Eye (tissue), 1 donor: ENCODE data around the gene PAPSS2.

Experiments
- DNase-seq: peaks from one replicate; pipeline ENCODE4 v3.0.0-alpha.2; 2015

The PAPSS2 gene

DNA sequence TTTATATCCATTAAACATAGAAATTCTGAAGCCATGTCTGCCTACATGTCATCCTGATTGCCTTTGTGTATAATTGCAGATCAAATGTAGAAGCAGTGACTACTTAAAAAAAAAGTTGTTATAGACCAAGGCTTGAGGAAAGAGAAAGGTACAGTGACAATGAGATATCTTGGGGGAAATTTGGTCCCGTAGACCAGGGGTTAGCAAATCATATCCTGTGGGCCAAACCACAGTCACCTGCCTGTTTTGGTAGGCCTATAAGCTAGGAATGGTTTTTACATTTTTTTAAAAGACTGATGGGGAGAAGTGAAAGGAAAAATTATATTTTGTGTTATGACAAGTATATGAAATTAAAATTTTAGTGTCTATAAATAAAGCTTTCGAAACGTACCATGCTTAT is 12.9 kb downstream of the PAPSS2 start:
- no peak for DNase-seq

DNA sequence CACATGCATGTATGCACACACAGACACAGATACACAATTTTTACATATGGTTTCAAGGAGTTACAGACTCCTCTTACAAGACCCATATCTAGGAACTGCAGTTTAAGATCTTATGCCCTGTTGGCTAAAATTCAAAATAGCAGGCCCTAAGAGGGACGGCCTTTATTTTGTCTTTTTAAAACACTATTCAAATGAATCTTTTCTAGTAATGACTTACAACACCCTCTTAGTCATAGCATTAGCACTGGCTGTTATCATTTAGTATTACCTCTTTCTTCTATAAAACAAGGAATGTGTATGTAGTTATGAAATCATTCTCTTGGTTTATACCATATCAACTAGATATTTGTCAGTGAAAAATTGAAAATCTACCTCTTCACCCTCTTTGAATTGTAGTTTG is 15.3 kb downstream of the PAPSS2 start:
- no peak for DNase-seq

DNA sequence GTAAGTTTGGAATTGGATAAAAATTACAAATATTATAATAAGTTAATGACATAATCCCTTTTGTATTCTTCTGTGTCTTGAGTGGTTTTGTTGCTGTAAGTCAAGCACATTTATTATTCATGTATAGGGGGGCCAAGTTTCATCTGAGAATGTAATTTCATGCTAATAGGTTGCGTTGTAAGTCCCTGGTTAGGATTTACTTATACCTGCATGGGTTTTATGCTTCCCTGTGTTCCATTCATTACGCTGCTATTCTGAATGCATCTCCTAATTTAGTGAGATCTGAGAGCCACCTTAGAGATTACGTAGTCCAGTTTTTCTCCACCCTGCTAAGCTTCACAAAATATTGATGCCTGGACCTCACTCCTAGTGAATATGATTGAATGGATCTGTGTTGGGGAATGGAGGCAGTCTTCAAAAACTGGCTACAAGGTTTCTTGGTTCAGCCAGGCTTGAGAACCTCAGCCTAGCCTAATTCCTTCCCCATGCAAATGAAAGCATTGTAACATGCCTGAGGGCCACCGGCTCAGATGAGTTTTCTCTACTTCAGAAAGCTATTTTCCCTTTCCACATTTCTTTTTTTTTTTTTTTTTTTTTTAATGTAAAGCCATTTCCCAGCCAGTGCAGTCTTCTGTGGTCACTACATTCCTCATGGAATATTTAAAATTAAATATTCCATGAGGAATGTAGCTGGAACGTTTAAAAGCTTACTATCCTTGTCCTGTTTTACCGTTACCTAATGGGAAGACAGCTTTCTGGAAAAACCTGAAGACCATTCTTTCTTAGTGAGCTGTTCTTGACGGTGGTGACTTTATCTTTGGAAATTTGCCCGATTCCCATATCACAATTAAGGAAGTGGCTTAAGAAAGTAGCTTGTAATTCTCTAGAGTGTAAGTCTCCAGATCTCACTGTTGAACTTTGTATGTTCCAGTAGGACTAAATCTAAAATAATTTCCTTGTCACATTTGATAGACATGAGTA is 16.0 kb downstream of the PAPSS2 start:
- no peak for DNase-seq

DNA sequence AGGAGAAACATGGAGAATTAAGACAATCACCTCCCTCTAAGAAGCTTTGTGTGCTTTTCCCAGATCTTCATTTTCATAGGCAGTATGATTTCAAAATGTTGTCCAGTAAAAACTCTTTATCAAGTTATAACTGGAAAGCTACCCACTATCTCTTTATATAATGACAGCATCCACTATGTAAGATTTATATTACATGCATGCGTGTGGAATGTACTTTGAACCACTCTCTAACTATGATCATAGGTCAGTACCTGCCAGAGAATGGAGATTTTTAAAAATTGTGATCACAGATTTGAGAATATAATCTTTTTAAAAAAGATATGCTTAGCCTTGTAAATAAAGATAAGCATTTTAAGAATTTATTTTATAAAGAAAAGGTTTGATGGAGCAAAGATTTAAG is 17.9 kb downstream of the PAPSS2 start:
- DNase-seq, result no peak

DNA sequence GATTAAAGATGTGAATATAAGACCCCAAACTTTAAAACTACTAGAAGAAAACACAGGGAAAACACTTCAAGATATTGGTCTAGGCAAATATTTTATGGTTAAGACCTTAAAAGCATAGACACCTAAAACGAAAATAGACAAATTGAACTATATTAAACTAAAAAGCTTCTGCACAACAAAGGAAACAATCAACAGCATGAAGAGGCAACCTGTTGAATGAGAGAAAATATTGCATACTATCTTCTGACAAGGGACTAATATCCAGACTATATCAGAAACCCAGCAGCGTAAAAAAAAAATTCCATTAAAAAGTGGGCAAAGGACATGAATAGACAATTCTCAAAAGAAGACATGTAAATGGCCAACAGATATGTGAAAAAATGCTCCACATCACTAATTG is 18.6 kb downstream of the PAPSS2 start:
- no peak for DNase-seq

DNA sequence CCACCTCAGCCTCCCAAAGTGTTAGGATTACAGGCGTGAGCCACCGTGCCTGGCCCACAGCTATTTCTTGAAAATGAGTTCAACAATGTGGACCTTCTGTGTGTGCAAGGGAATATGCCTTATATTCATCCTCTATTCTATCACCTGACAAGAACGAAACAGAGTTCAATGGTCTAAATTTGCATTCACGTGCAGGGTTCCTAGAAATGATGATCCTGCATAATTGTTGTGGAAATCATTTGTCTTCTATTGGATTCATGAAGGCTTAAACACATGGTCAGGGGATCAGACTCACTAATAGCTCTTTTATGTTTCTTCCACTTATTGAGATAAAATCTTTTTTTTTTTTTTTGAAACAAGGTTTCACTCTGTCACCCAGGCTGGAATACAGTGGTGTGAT is 23.7 kb downstream of the PAPSS2 start:
- DNase-seq, result no peak

DNA sequence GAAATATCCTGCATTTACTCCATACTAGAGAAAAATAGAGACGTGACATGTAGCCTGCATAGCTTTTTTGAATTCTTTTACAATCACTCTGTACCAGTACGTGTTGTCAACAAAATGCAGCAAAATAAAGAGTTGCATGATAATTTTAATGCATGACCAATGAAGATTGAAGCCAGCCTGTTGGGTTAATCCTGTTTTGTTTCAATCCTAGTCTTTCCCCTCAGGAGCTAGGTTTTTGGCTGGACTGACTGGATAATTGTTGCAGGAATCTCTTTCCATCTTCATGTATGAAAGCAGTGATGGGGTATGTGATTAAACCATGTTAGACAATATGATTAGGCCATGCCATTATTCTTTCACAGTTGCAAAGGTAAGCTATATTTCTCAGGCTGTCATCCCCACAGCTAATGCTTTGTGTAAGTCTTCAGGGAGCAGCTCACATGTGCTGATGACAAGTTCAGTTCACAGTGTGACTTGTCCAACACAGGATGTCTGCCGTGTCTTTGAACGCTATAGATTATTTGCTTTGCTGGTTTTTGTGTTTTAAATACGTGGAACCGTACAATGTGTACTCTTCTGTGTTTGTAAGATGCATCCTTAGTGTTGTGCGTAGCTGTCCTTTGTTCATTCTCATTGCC is 24.4 kb downstream of the PAPSS2 start:
- no peak for DNase-seq

DNA sequence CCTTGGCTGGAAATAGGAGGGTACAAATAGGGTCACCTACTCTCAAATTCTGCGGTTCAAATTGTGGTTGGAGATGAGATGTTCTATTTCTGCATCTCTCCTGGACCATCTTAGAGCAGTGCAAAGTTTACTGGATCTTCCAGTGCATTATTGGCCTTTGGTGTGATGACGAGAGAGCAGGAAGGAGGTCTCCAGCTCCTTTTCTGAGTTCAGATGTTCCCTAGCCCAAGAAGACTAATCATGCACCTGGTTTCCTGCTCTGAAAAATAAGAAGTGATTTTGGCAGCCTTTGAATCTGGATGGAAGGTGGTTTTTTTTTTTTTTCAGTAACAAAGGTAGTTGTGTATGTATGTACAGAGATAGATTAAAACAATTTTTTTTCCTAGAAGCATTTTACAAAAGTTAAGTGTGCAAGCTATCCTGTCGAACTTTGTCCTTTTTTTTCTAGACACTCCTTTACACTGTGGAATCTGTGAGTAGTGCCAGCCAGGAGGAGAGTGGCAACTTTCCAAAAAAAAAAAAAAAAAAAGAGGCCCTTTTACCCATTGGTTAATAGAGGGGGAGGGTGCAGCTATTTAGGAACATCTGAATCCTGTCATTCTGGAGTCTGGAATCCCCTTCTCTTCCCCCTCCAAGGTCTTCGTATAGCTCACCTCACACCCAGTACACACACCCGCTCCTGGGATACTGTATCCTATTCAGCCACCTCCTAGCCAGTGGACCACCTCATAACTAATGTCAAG is 26.3 kb downstream of the PAPSS2 start:
- DNase-seq, result no peak

DNA sequence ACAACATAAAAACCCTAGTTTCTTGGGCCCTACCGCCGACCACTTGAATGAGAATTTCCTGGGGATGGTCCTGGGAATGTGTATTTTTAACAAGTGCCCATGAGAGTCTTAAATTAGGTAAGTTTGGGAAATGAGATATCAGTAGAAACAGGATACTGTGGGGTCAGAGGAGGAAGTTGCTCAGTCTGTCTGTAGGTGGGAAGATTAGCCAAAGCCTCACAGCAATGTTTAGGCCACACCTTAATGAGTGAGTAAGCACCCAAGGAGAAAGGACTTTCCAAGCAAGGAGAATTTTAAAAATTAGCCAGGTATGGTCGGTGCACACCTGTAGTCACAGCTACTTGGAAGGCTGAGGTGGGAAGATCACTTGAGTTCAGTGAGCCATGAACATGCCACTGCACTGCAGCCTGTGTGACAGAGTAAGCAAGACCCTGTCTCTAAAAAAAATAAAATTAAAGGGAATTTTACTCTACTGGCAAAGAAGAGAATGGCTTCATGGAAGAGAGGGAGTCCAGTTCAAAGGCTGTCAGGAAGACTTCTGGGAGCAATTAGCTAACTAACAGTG is 31.9 kb downstream of the PAPSS2 start:
- DNase-seq, result no peak

DNA sequence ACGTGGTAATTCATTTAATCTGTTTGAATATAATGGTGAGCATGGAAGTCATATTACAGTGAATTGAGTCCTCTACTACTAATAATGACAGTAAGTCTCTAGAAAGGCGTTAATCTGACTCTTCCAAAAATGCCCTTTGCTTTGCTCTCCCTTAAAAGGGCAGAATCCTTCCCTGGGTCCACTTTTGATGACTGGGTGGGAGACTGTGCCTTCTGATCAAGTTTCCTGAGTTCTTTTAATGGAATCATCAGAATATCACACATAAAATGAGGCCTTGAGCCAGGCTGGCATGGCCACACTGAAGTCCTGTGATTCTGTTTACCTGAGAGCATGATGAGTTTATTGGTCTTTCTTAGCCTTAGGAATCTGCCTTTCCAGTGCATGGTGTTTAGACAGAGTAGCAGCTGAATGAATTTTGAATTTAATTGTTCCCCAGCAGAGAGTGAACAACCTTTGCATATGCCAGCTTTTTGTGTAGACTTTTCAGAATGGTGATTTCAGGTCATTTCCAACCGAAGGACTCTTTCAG is 33.3 kb downstream of the PAPSS2 start:
- DNase-seq, result no peak

DNA sequence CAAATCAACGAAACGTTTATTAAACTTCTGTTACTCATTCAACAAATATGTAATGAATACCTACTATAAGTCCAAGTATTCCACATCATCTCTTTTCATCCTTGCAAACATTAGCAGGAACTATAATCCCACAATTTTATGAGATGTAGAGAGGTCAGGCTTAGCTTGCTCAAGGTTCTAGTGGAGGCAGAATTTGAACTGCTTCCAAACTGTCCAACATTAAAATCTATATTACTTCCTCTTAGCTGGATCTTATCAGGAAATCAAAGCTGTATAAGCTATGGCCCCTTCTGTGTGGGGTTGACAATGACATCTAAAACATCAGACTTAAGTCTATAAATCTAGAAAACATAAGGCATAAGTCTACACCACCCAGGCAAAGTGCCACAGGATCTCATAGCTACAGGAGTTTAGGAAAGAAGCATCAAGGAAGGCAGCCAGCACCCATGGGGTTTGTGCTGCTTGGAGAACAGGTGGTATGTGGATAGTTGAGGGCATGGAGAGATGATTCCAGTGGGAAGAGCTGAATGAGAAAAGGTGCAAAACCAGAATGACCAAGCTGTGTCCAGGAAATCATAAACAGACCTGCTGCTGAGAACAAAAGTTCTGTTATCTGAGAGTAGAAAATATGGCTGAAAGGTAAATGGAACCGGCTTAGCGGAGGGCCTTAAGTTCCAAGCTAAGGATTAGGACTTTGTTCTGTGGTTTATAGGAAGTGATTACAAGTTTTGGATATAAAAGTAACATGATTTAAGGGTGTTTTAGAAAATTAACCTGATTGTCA is 34.5 kb downstream of the PAPSS2 start:
- no peak for DNase-seq

DNA sequence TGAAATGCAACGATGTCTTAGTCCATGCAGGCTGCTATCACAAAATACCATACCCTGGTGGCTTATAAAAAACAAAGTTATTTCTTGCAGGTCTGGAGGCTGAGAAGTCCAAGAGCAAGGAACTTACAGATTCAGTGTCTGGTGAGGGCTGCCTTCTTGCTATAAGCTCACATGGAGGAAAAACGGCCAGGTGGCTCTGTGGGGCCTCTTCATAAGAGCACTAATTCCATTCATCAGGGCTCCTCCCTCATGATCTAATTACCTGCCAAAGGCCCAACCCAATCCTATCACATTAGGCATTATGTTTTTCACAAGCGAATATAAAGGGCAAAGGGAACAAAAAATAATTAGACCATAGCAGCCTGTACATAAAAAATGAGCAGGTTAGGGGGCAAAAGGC is 35.4 kb downstream of the PAPSS2 start:
- DNase-seq, result no peak

DNA sequence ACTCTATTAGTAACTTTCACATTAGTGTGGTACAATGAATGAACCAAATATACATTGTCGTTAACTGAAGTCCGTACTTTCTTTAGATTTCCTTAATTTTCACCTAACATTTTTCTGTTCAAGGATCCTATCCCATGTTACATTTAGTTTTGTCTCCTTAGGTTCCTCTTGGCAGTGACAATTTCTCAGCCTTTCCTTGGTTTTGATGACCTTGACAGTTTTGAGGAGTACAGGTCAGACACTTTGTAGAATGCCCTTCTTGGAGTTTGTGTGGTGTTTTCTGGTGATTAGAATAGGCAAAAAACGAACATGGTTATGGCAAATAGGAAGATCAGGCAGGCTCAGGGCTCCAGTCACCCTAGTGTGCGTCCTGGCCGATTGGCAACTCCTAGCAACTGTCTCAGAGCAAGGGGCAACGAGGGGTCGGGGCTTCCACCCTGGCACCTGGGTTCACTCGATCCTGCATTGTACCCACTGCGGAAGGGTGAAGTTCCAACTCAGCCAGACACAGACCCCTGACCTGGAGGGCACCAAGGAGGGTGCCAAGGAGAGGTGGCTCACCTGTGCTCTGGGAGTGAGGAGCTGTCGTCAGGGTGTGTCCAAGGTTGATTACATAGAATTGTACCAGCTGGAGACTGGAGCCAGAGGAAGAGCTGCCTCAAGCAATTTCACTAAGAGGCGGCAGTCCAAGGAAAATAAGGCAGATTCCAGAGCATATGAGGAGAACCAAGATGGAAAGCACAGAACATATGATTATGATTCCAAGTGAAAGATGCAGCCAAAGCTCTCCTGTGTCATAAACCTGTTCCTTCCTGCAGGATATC is 37.5 kb downstream of the PAPSS2 start:
- DNase-seq, result no peak

DNA sequence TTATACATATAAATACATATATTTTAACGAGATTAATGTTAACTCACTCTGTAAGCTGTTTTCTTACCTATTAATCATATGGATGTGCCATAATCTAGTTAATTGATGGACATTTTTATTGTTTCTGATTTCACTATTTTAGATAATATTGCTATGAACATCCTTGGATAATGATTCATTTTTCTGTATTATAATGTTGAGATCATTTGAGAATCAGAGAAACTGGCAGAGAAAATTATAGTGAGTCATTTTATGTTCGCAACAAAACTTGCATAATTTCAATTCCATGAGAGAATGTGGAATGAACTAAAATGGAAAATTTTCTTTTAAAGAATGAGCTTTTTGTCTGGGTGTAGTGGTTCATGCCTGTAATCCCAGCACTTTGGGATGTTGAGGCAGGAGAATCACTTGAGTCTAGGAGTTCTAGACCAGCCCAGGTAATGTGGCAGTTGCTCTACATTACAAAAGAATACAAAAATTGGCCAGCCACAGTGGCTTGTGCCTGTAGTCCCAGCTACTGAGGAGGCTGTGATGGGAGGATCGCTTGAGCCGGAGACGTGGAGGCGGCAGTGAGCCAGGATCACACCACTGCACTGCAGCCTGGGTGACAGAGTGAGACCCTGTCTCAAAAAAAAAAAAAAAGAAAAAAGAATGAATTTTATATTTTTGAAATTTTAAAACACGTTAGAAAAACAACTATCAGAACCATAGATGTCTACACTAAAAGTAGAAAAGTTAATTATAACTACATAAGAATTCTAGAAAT is 40.5 kb downstream of the PAPSS2 start:
- no peak for DNase-seq

DNA sequence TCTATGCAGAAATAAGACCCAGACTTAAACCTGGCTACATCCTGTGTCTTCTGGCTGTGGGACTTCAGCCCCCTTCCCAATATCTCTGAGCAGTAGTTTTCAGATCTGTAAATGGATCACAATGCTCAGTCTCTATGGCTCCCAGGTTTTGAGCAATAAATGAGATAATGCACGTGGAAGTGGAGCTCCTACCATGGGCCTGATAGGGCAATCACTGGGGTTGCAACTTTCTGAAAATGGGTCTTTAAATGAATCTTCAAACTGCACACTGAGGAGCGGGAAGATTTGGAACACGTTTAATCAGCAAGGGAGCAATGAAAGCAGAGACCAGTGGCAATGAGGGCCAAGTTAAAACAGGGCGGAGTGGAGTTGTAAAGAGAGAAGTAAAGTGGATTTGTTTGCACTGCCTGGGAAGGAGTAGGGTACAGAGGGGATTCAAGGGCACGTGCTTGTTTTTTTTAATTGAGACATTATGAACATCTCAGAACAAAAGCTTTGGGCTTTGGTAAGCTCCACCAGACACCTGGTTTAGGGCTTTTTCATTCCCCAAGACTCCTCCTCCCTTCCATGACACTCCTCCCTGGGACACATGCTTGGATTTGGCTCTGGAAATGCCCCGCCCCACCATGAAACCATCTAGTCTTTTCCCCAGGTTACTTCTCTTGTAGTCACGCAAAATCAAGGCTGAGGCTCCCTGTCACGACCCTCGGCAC is 42.7 kb downstream of the PAPSS2 start:
- DNase-seq, result no peak

DNA sequence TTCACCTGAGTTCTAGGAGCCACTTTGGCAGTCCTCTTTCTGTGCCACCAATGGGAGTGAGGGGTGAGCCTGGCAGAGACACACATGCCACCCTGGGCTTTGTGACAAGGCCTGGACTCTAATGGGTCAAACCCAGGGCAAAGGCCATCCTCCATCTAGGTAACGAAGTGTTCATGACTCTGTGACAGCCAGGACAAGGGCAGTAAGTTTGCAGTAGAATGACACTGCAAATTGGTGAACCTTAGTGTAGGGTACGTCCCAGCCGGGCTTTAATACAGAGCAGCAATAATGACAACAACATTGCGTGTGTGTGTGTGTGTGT is 43.3 kb downstream of the PAPSS2 start:
- DNase-seq, result no peak

DNA sequence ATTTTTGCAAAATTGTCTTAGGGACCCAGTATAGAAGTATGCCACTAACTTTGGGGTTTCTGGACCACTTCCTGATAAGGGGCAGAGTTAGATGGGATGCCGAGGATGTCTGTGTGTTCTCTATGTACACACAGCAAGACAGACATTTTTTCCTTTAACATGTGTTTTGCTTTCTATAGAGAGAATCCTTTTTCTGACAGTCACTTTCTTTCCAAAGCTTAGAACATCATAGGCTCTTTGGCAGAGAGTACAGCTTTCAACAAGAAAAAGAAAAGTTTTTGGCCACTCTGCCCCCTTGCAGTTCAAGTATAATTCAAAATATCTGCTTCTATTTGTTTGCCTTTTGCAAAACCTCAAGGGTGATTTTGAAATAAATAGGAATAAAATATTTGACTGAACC is 44.1 kb downstream of the PAPSS2 start:
- DNase-seq, result no peak

DNA sequence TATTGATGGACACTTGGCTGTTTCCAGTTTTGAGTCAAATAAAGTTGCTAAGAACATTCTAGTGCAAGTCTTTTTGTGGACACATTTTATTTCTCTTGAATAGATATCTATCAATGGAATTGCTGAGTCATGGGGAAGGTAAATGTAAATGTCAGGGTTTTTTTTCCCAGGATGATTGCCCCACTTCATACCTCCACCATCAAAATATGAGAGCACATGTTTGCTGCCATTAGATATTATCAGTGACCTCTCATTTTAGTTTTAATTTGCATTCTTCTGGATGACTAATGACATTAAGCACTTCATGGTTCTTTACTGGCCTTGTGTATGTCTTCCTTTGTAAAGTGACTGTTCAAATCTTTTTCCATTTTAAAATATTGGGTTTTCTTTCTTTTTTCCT is 45.7 kb downstream of the PAPSS2 start:
- no peak for DNase-seq

DNA sequence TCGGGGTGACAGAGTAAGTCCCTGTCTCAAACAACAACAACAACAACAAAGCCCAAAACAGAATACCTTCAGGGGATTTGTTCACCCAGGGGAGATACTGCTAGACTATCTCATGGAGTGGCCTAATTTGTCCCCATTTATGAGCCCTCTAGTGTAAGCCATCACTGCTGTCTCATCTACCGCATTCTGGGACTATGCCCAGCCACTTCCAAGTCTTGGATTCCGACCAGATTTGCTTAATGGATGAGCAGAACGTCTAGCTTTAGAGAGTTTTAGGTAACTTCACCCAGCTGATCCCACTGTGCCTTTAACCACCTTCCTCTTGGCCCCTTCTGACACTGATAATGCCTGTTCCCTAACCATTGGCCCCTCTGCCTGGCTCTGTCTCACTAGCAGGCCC is 47.1 kb downstream of the PAPSS2 start:
- DNase-seq, result no peak

DNA sequence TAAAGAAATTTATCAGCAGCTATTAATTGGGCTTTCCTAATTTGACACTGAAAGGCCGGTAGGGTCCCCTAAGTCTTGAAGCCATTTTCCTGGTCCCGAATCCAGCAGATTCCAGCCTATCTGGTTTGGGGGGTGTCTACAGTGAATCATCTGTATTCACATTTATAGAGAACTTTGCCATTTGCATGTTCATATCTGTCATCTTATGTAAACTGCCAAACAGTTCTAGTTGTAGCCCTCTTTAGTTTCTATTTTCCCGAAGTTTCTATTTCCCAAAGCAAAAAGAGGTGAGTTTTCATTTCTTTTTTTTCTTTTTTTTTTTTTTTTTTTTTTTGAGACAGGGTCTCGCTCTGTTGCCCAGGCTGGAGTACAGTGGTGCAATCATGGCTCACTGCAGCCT is 47.6 kb downstream of the PAPSS2 start:
- no peak for DNase-seq
